Gastrocnemius medialis (tissue), 4 donors: ENCODE results near the gene SLC8A3.

Experiments
- CTCF ChIP-seq, 5 experiments: fragments of 450-650 bp in 3 of 5; fragments of 200-600 bp in 2 of 5; sonication (generic) in 2 of 5; IDR thresholded peaks in 4 of 5; conservative IDR thresholded peaks in 1 of 5; 1 replicate in 4 of 5; 2 replicates in 1 of 5; pipeline ENCODE4 v1.5.1; 2016 to 2019; ENCODE audit warnings: antibody characterized with exemption in 5 of 5, mild to moderate bottlenecking in 3 of 5, moderate library complexity in 3 of 5
- POLR2A ChIP-seq, 2 donors: fragments of 450-650 bp; IDR thresholded peaks; one replicate each; pipeline ENCODE4 v1.6.1; 2017; ENCODE audit warnings: antibody characterized with exemption in 2 of 2, mild to moderate bottlenecking in 2 of 2, moderate library complexity in 2 of 2

GRCh38 chr14:70186900-70187451 lies 1.8 kb downstream of the SLC8A3 start:
- no peak for TF ChIP-seq CTCF (IDR thresholded peaks at IDR 0.05 in 4 of 5, conservative IDR thresholded peaks at IDR 0.05 in 1 of 5)
- peak in 1 of 2 donors; percentile 58 for TF ChIP-seq POLR2A (IDR thresholded peaks at IDR 0.05)
